Peyer's patch (tissue), 4 donors: ENCODE measurements around the gene AP3M1.

Source experiments
- POLR2A ChIP-seq, 2 donors: fragments of 450-650 bp; IDR thresholded peaks; one replicate each; pipeline ENCODE4 v1.5.1; 2017; ENCODE audit warnings: antibody characterized with exemption in 2 of 2, mild to moderate bottlenecking in 2 of 2, moderate library complexity in 2 of 2
- TF ChIP-seq, protein P1 (sequence below), 6 experiments: fragments of 450-650 bp in 4 of 6; fragments of 200-600 bp in 2 of 6; sonication (generic) in 1 of 6; IDR thresholded peaks; one replicate each; pipeline ENCODE4 v1.5.1; 2017 to 2019; ENCODE audit warnings: antibody characterized with exemption in 6 of 6, mild to moderate bottlenecking in 3 of 6, moderate library complexity in 1 of 6

DNA sequence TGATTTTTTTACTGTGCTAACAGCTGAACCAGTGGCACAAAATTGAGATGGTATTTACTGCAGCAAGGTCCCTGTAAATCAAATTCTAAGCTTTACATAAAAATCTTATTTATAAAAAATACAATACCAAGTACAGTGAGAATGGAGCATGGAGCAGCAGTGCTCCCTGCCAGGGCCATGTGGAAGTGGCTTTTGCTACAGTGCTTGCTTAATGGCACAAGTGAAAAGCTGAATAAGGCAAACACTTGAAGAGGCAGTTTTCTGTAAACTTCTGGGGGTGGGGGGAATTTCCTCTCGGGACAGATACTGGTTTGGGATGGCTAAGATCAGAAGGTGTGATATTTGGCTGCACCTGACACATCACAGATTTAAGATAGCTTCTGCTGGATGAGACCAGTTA is 27.5 kb downstream of the AP3M1 start:
- no peak for TF ChIP-seq POLR2A (IDR thresholded peaks at IDR 0.05)
- TF ChIP-seq, protein P1, sequence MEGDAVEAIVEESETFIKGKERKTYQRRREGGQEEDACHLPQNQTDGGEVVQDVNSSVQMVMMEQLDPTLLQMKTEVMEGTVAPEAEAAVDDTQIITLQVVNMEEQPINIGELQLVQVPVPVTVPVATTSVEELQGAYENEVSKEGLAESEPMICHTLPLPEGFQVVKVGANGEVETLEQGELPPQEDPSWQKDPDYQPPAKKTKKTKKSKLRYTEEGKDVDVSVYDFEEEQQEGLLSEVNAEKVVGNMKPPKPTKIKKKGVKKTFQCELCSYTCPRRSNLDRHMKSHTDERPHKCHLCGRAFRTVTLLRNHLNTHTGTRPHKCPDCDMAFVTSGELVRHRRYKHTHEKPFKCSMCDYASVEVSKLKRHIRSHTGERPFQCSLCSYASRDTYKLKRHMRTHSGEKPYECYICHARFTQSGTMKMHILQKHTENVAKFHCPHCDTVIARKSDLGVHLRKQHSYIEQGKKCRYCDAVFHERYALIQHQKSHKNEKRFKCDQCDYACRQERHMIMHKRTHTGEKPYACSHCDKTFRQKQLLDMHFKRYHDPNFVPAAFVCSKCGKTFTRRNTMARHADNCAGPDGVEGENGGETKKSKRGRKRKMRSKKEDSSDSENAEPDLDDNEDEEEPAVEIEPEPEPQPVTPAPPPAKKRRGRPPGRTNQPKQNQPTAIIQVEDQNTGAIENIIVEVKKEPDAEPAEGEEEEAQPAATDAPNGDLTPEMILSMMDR (IDR thresholded peaks at IDR 0.05): no peak
